Brain microvascular endothelial cell (primary cell): ENCODE data around the gene FAM120B.

Experiments
- DNase-seq: peaks from one replicate; pipeline ENCODE4 v3.0.0-alpha.2; 2020
- H3K27ac ChIP-seq: fragments of 250-450 bp; sonication (Bioruptor Pico); 2 replicates; pipeline ENCODE4 v1.5.1; 2020; ENCODE audit warnings: mild to moderate bottlenecking, moderate library complexity
- H3K27me3 ChIP-seq: fragments of 250-450 bp; sonication (Bioruptor Pico); replicated peaks from 2 replicates; pipeline ENCODE4 v1.5.1; 2020; ENCODE audit warnings: mild to moderate bottlenecking
- H3K36me3 ChIP-seq: fragments of 250-450 bp; sonication (Bioruptor Pico); replicated peaks from 2 replicates; pipeline ENCODE4 v1.5.1; 2020; ENCODE audit warnings: mild to moderate bottlenecking
- H3K4me3 ChIP-seq: 2 replicates; pipeline ENCODE4 v1.5.1; 2011; ENCODE audit warnings: low read depth, mild to moderate bottlenecking, control low read depth, low read length, moderate library complexity
- in situ Hi-C: cut with HindIII; loops from 2 replicates; pipeline ENCODE4 v1.10.0; 2017; ENCODE audit warnings: low sequenced_read_pairs, low pct_ligation_motif_present
- TF ChIP-seq, protein P1 (sequence below): IDR thresholded peaks from 2 replicates; pipeline ENCODE4 v1.5.1; 2011; ENCODE audit warnings: low read depth, mild to moderate bottlenecking, moderate library complexity, low read length, control low read depth, inconsistent platforms; ENCODE audit errors: missing control alignments

Gene FAM120B

DNA sequence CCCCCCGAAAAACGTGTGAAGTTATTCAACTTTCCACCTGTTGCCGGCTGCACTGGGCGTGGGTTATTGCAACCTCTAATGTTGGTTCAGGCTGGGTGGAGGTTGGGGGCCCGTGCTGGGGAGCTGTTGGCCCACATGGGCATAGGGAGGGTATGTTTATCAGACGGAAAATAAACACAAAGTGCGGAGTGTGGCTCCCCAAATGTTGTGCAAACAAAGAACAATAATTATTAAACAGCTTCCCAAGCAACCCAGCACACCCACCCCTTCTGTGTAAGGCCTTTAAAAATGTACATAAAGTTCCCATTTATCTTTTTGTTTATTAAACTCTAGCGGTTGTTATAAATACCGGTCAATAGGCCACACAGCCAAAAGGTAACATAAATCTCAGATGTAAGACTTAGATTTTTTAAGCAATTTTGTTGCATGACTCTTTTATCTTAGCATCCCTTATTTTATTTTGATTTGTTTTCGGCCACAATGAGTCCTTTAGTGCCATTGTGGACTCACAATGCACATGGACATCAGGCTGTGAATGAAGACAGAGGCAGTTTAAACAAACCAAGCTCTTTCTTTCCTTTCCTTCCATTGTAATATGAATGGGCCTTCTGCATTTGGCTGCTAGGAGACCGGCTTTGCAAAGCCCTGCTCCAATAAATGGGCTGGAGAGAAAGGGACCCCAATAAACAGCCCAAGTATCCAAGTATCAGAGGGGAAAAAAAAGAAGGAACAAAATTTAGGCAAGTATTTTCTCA lies 8.8 kb upstream of the FAM120B start:
- peaks cover 47% of the 10 kb centered on the region for H3K27me3 ChIP-seq
- in situ Hi-C loops: no loop called here
- no peak overlapping the region for H3K4me3 ChIP-seq
- DNase-seq: no peak
- no peaks in the 10 kb centered on the region for H3K36me3 ChIP-seq
- no peak overlapping the region for H3K27ac ChIP-seq
- TF ChIP-seq, protein P1, sequence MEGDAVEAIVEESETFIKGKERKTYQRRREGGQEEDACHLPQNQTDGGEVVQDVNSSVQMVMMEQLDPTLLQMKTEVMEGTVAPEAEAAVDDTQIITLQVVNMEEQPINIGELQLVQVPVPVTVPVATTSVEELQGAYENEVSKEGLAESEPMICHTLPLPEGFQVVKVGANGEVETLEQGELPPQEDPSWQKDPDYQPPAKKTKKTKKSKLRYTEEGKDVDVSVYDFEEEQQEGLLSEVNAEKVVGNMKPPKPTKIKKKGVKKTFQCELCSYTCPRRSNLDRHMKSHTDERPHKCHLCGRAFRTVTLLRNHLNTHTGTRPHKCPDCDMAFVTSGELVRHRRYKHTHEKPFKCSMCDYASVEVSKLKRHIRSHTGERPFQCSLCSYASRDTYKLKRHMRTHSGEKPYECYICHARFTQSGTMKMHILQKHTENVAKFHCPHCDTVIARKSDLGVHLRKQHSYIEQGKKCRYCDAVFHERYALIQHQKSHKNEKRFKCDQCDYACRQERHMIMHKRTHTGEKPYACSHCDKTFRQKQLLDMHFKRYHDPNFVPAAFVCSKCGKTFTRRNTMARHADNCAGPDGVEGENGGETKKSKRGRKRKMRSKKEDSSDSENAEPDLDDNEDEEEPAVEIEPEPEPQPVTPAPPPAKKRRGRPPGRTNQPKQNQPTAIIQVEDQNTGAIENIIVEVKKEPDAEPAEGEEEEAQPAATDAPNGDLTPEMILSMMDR: no peak

DNA sequence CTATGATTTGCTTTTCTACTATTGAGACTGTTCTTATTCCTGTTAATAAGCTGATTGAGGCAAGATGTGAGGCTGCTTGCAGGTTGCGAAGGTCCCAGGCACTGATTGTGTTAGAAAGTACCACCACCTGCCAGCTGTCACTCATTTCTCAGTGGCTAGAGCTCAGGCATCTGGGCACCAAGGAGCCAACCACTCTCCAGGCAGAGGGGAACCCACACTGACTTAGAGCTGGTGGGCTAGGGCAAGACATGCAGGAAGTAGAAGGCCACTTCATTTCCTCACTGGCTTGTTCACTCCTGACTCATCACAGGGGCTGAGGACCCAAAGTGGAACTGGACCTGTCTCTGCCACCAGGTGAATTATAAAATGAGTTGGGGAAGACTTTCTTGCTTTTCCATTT lies 7.9 kb upstream of the FAM120B start:
- Histone ChIP-seq H3K27ac (no peak overlapping the region), H3K36me3 (no peaks in the 10 kb centered on the region), H3K27me3 (peaks cover 41% of the 10 kb centered on the region), H3K4me3 (no peak overlapping the region)
- TF ChIP-seq, protein P1: no peak
- DNase-seq: no peak
- in situ Hi-C loops: no loop called here

DNA sequence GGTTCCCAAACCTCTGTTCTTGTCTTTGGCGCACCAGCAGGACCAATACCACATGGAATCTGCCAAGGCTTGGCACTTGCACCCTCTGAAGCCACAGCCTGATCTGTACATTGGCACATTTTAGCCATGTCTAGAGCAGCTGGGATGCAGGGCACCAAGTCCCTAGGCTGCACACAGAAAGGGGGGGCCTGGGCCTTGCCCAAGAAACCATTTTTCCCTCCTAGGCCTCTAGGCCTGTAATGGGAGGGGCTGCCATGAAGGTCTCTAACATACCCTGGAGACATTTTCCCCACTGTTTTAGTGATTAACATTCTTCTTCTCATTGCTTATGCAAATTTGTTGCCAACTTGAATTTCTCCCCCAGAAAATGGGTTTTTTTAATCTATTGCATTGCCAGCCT lies 5.4 kb upstream of the FAM120B start:
- DNase-seq: no peak
- no peaks in the 10 kb centered on the region for H3K36me3 ChIP-seq
- no peak overlapping the region for H3K27ac ChIP-seq
- peaks cover 16% of the 10 kb centered on the region for H3K27me3 ChIP-seq
- no peak overlapping the region for H3K4me3 ChIP-seq
- TF ChIP-seq, protein P1: no peak
- in situ Hi-C loops: no loop called here

DNA sequence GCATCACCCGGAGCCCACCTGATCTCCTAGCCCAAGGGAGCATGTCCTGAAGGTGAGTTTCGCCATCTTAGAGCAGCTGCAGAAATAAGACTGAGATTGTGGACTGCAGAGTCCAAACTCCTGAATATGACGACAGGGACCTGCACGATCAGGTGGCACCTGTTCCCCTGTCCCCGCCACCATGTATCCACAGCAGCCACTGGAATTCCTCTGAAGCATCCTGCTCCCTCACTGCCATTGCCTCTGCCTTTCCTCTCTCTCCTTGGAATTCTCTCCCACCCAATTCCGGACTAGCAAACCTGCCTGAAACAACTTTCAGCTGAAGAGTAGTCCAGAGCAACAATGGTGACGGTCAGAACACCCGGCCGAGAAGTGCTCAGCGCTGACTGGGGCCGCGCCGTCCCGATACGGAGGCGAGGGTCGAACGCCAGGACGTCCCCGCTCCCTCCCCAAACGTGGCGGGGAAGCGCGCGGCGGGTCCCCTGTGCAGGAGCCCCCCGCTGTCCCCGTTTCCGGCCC lies 694 bp upstream of the FAM120B start:
- H3K4me3 ChIP-seq: peak overlapping the region; percentile 99
- TF ChIP-seq, protein P1: no peak
- H3K27me3 ChIP-seq: no peaks in the 10 kb centered on the region
- in situ Hi-C loops: no loop called here
- no peaks in the 10 kb centered on the region for H3K36me3 ChIP-seq
- peak overlapping the region; percentile 37 for H3K27ac ChIP-seq
- DNase-seq: no peak

DNA sequence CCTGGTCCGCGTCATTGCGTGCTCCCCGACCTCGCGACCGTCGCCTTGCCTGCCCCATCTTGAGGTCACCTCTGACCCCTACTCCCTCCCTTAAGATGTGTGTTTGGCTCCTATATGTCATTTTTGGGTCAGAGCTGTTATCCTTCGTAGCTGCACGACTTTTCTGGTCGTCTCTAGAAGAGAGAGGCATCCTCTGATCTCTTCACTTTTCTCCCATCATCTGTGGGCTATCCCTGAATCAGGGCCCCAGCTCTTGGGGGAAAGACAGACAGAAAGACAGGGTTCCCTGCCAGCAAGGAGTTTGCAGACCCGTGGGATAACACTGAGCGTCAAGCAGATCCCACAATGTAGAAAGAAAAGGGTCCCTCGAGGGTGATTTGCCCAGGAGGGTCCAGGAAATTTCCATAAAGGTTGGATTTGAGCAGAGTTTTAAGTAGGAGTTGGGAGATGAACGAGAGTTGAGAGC lies 555 bp downstream of the FAM120B start:
- TF ChIP-seq, protein P1: no peak

More for the DNA sequence above, 555 bp downstream of the FAM120B start:
- in situ Hi-C loops: no loop called here
- Histone ChIP-seq H3K36me3 (no peaks in the 10 kb centered on the region), H3K27me3 (no peaks in the 10 kb centered on the region), H3K27ac (peak overlapping the region; percentile 86), H3K4me3 (peak overlapping the region; percentile 99)
- DNase-seq: no peak
